Activated effector memory CD4-positive, alpha-beta T cell treated with anti-CD3 and anti-CD28 coated beads, Interleukin-2, amount 50 U/mL, for 16 hours (primary cell): Measurements from ENCODE around the gene MYOG.

Experiments used
- DNase-seq: peaks from one replicate; pipeline ENCODE4 v3.0.0-alpha.2; 2020

Gene MYOG

DNA sequence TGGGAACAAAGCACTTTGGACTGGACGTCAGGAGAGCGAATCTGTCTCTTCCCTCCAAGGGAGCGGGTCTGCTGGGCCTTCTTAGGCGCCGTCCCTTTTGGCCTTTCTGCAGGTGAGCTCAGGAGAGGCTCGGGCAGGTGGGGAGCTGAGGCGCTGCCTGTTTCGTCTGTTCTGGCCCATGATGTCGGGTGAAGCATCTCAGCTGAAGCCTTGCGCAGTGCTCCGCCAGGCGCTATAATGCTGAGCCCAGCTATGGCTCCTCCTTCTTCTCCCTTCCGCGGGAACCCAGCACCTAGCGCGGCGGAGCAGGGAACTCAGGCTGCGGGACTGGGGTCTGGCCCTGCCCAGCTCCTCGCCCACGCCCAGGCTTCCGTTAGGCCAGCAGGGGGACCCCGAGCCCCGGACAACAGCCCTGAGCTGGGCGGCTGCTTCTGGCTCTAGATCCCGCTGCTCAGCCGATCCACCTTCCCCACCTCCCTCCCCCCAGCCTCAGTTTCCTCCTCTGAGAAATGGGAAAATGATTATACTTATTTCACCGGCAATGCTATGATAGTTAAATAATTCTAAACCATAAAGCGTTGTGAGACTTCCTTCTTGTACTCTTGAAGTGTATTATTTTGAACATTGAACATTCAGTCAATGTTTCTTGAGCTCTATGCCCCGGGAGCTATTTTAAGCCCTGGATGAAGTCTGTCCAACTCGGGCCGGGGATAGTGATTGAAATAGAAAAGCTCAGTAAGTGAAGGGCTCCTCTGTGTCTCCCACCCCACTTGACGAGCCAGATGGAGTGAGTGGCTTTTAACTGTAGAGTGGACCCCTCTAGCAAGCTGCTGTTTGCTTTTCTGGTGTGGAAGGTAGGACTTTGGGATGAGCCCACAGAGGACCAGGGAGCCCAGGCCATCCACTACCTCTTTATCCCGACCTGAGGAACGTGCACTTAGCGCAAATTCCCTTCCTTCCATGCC, 32.1 kb upstream of the MYOG start:
- no peak for DNase-seq

DNA sequence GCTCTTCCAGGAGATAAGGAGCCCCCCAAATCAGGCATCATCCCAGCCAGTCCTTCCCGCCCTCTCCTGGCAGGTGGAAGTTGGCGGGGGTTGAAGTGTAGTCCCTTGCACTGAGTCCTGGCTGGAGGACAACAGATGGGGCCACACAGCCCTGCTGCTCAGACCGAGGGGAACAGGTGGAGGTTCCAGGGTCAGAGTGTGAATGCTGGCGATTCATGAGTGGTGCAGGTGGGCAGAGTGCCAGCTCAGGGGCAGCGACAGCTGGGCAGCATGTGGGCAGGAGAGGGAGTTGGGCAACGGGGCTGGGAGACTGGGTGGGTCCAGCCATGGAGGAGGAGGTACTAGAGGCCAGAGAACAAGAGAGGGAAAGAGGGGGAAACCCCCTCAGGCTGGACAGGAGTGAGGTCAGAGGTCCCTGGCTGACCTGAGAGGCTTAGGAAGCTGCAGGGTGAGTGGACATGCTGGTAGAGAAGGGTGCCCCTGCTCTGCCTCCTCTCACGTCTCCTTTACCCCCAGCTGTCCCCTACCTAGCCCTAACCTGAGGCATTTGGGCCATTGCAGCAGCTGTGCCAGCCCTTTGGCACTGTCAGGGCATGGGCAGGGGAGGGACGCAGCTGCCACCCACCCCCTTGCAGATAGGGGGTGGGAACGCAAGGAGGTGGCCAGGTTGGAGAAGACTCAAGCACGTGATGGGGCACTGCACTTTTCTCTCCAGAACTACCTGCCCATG, 30.4 kb upstream of the MYOG start:
- no peak for DNase-seq

DNA sequence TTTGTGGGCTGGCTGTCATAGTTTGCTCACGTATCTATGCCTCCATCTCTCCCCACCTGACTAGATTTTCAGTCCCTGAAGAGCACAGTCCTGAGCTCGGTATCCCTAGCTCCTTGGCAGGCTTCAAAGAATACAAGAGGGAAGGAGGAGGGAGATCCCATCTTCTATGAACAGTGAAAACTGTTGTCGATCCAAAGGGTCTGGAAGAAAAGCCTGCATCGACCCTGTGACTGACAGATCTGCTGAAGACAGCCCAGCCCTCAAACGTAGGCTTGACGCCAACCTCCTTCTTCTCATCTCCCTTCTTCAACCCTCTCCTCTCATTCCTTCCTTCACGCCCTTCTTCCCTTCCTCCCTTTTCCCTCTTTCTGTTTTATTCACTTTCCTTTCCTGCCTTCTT, 28.4 kb upstream of the MYOG start:
- no peak for DNase-seq

DNA sequence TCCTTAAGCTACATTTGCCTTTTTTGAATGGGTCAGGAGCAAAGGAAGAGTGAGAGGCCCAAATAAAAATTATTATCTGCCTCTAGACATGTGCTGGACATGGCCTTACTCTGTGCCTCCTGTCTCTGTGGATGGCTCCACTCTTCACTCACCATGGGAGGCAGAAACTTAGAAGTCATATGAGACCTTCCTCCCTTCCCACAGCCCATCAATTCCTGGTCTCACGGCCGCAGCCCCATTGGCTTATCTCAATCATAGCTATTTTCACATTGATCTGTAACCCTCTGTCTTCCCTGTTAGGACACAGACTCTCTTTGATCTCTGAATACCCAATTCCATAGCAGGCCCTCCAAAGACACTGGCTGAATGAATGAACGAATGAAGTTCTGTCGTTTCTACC, 27.5 kb upstream of the MYOG start:
- DNase-seq: no peak

DNA sequence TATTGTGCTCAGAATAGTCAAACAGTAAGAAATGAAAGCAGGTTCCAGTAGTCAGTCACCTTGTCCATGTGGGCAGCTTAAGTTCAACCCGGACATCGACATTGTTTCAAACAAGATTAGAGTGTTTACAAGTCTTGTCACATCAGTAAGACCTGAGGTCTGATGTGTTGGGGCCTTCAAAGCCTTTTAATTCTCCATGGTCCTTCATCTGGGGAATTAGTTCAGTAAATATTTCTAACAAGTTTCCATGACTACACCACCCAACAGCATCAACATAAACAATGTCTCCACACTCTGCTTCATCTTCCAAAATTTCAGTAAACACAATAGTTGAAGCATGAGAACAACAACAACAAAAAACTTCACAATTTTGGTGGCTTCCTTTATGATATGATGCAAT, 26.7 kb upstream of the MYOG start:
- no peak for DNase-seq

DNA sequence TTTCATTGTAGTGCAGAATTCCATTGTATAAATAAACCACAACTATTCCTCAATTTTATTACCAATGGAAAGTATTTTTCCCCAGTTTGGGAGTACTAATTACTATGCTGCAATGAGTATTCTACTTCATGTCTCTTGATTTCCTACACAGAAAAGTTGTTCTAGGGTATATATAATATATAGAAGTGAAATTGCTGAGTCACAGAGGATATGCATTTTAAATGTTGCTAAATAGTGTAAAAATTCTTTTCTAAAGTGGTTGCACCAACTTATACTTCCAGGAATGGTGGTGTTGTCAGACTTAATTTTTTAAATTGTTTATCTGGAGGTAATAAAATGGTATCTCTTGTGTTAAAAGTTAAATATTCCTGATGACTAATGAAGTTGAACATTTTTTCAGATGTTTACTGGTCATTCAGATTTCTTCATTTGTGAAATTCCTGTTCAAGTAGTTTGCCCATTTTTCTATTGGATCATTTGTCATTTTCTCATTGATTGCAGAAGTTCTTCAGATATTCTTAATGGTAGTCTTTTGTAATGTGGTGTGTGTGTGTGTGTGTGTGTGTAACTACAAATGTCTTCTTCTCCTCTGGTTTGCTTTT, 19.1 kb upstream of the MYOG start:
- no peak for DNase-seq

DNA sequence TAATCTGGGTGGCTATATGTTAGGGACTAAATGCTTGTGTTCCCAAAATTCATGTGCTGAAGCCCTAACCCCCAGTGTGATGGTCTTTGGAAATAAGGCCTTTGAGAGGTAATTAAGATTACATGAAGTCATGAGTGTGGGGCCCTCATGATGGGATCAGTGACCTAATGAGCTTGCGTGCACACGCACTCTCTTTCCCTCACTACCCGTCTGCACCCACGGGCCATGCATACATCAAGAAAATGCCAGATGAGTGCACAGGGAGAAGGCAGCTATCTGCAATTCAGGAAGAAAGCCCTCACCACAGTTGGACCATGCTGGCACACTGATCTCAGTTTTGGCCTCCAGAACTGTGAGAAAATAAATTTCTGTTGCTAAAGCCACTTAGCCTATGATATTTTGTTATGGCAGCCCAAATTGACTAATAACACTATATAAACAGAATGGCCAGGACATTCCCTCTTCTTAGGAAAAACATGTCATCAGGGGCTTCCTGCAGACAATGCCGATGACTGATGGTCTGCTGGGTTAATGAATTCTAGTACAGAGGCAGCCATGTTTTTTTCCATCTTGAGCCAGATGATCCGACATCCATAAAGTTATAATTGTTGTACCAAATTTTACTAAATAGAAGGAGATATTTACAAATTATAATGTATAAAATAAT, 18.1 kb upstream of the MYOG start:
- DNase-seq: no peak

DNA sequence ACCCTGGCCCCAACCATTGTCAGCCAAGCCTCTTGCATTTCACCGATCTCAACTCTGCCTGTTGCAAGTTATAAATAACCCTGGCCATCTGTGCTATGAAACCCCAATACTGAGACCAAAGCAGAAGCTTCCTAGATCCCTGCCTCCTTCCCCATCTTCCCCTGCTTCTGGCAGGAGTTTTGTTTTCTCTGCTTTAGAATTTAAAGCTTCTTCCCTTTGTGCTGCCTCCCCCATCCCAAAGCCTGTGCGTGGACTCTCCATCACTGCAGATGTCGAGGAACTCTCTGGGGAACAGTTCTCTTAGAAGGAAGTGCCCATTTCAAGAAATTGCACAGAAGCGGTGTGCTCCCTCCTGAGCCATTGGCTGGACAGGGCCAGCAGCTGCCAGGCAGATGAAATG, 17.4 kb upstream of the MYOG start:
- DNase-seq: no peak

DNA sequence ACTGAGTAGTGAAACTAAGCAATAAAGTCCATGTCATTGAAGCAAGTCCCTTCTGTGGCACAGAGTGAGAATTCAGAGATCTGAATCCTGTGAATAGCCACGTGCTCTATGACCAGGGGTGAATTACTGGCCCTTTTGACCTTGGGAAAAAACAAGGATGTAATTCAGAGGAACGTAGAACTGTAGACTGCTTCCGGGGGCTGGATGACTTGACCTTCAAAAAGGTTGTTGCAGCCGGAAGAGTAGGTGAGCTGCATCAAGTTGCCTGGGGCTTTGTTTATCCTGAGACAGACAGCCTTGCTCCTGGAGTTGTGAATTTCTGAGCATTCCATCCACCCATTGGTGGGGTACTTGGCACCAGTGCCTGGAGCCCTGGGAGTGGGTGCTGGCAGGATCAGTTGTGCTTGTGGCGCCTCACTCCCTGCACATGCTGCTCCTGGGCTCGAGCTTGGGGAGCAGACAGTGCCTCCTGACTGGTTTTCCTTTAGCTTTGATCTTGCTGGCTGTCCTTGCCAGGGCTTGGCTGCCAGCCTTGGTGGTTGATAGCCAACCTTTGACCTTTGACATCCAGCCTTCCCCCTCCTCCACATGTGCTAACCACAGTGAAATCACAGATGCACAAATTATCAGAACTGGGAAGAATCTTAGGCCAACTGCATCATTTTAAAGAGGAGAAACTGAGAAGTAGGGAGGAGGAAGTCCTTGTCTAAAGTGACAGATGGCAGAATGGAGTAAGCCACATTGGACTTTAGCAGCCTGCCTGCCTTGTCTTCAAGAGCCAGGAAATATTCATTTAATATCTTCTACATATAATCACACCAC, 16.2 kb upstream of the MYOG start:
- DNase-seq: no peak

DNA sequence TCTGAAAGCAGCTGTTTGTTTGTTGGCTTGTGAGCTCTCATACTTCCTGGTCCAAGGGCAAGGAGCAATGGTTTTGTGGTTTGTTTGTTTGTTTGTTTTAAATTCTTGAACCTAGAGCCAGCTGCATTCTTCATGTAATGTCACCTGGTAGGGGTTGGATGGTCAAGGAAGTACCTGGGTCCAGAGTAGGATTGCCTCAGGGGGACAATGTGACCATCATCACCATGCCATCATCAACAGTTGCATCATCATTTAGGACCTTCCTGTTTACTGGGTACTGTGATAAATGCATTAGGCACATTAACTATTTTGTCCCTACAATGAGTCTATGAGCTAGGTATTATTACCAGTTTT, 14.7 kb upstream of the MYOG start:
- no peak for DNase-seq

DNA sequence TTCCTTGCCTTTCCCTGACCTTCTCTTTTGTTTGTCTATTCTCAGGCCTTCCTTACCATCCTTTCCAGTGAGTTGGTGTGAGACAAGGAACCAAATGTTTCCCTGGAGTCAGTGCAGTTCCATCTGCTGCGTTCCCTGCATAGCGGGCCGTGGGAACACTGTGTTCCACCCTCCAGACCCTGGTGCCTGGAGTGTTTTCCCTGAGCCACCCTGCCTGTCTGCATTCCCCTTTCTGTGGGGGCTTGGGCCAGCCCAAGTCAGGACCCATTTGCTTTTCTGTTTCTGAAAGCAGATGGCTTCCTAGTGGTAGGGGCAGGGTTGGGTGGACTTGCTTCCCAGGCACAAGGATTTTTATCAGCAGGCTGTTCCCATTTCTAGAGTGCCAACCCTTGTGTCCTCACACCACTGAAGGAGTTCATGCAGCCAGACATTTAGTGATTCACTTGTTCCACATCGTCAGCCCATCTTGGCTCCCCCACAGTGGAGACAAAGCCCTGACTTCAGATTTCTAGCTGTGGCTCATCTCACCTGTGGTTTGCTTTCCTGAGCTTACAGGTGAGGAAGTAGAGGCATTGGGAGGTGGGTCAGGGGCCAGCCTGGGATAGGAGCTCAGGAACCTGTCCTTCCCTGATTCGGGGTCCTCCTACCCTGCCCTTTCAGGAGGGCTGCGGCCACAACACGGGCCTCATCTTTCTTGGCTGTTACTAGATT, 14.1 kb upstream of the MYOG start:
- no peak for DNase-seq

DNA sequence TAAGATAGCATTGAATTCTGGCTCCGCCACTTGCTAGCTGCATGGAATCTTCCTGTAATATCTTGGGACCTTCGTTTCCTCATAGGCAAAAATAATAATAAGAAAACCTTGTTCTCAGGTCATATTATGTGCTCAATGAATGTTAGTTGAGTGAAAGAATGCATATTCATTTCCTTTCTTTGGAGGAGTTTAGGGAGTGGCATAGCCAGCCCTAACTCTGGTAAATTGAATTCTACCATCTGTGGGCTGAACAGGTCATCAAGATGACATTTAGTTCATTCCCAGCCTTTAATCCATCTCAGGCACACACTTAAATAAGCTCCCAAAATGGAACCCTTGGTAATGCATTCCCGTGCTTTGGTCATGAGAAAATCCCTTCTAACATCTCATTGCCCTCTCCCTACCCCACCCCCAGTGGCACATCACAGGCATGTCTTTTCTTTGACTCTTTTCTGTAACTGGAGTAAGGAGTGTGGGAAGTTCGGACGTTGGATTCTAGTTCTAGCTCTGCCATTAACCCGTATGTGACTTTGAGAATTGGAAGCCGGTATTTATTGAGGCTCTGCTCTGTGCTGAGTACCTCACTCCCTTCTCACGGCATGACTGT, 13.2 kb upstream of the MYOG start:
- no peak for DNase-seq

DNA sequence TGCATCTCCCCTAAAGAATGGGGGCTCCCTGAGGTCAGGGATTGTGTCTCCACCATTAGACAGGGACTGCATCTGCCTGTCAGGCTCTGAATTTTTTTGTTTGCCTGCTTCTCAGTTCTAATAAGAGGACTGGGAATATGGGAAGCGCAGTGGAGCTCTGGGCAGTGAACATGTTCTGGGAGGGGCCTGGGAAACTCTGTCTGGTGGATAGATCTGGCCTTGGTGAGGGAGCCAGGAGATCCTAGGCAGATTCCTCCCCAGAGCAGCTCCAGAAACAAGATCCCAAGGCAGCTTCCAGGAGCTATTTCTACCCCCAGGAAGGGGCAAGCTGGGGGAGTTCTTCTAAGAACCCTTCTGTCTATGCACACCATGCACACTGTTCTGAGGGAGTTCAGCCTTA, 12.6 kb upstream of the MYOG start:
- no peak for DNase-seq

DNA sequence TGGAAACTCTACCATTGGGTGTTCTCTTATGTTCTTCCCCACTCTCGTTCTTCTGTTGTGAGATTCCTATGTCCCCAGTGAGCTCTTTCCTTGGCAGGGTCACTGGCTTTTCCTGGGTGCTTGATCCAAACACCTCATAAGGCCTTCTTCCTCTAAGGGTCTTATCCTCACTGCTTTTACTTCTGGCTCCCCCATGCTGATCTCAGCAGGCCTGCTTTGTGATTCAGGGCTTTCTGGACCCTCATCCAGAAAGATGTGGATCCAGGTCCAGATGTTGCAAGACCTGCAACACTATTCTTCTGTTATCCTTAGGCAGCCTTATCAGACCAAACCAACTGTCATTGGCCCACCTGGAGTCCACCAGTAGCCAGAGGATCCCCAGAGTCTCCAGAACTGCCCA, 11.2 kb upstream of the MYOG start:
- no peak for DNase-seq

DNA sequence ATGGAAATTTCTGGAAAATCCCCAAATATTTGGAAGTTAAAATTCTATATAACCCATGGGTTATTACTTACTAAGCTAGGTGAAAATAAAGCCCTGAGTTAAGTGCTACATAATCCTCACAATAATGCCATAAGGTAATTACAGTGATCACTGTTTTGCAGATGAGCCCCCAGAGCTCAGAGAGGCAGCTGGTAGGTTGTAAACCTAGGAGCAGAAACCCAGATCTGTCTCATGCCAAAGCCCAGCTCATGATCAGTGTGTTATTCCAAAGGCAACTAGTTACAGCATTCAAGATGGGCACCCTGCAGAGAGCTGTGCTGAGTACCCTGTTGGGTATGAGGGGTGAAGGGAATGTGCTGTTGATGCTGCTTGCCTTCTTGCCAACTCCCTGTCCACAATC, 10.8 kb upstream of the MYOG start:
- no peak for DNase-seq

DNA sequence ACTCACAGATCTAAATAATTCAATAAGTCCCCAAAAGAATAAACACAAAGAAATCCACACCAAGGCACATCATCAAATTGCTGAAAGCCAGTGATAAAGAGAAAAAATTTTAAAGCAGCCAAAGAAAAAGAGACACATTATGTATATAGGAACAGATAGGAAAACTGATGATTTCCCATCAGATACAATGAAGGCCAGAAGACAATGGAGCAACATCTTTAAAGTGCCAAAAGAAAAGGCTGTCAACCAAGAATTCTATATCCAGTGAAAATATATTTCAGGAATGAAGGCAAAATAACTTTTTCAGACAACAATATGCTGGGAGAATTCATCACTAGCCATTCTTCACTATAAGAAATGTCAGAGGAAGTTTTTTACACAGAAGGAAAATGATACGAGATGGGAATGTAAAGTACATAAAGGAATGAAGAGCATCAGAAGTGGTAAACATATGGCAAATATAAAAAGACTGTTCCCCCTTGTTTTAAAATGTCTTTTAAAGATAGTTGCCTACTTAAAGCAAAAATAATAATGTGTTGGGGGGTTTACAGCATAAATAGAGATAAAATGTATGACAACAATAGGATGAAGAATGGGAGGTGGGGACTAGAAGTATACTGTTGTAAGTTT, 9.4 kb upstream of the MYOG start:
- DNase-seq: no peak

DNA sequence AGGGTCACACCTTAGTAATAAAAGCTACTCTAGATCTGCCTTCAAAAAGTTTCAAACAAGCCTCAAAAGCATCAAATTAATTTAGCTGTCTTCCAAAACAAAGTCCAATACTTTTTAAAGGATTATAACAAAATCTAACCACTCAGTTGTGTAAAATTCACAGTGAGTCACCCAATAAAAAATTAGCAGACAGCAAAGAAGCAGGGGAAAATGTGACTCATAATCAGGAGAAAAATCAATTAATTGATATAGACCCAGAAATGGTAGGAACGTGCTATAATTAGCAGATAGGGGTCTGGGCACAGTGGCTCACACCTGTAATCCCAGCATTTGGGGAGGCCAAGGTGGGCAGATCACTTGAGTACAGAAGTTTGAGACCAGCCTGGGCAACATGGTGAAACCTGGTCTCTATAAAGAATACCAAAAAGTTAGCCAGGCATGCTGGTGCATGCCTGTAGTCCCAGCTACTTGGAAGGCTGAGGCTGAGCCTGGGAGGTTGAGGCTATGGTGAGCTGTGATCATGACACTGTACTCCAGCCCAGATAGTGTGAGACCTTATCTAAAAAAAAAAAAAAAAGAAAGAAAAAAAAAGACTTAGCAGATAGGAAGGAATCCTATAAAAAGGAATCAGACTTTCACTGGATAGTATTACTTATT, 8.1 kb upstream of the MYOG start:
- no peak for DNase-seq

DNA sequence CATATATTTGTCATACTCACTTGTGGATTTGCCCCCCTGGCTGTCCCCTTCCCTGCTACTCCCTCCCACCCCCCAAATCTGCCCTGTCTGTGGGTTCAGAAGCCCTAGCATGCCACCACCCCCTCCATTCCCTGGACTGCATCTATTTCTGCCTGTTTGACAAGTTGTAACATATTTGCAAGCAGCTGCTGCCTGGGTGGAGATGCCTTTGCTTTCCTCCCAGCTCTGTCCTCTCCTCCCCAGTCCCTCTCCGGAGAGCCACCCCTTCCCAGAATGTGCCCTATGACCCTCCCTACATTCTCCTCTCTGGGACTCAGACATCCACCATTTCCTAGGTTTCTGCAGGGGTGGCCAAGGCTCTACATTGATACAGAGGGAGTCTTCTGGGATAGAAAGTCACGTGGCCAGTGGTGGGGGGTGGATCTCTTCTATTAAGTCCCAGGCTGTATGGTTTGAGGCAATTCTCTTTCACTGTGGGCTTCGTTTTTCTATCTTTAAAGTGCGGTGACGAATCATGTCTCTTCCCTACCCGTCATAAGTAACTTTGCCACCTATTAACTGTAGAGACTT, 6.0 kb upstream of the MYOG start:
- DNase-seq: no peak

DNA sequence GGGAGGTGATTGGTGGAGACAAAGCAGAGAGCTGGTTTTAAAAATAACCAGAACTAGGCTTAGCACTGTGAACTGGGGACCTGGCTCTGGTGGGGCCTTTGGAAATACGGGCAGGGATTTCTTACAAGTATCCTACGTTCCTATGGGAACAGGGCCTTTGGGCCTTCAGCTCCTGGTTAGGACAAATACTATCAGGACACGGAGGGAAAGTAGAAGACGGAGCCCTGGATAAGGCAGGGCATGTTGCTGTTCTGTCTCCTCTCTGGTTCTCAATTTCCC, 5.3 kb upstream of the MYOG start:
- DNase-seq: no peak
